Natural killer cell (primary cell): ENCODE measurements around the gene DISC1. TPM values are rescaled to one million over a fixed set of nuclear protein-coding genes. Genes with fewer than 3 reads are reported as not detected.

Source experiments
- ATAC-seq, 3 donors: fragments of 150-1000 bp in 2 of 3; fragments of 200-7000 bp in 1 of 3; cut with Tn5 transposase; 1 replicate in 1 of 3; 2 replicates in 2 of 3; pipeline ENCODE4 v1.10.0; 2021; ENCODE audit warnings: mild to moderate bottlenecking in 2 of 3, moderate library complexity in 2 of 3
- DNase-seq, 2 donors: peaks; one replicate each; pipeline versions ENCODE4 v3.0.0 to v3.0.0-alpha.2; 2013 to 2021; ENCODE audit warnings: mixed read lengths in 1 of 2
- H3K27ac ChIP-seq: one replicate; pipeline ENCODE4 v1.5.1; 2013; ENCODE audit warnings: mild to moderate bottlenecking, low read length
- H3K27me3 ChIP-seq: one replicate; pipeline ENCODE4 v1.6.1; 2013; ENCODE audit warnings: low read length; ENCODE audit not compliant: control insufficient read depth, insufficient read depth
- H3K36me3 ChIP-seq: one replicate; pipeline ENCODE4 v1.6.1; 2013; ENCODE audit warnings: low read length; ENCODE audit not compliant: control insufficient read depth, insufficient read depth
- H3K4me1 ChIP-seq: one replicate; pipeline ENCODE4 v1.6.1; 2013; ENCODE audit warnings: low read length; ENCODE audit not compliant: control insufficient read depth, insufficient read depth
- H3K4me3 ChIP-seq: one replicate; pipeline ENCODE4 v1.5.1; 2013; ENCODE audit warnings: low read length
- H3K9me3 ChIP-seq: one replicate; pipeline ENCODE4 v1.6.1; 2013; ENCODE audit warnings: low read length; ENCODE audit not compliant: control insufficient read depth, insufficient read depth
- H3K27ac Mint-ChIP-seq, 2 donors: one replicate each; pipeline ENCODE4 v1.8.0; 2022; ENCODE audit warnings: mild to moderate bottlenecking in 2 of 2, mixed read lengths in 2 of 2, moderate library complexity in 1 of 2
- H3K27me3 Mint-ChIP-seq, 2 donors: one replicate each; pipeline ENCODE4 v1.8.0; 2022; ENCODE audit warnings: low read depth in 2 of 2, mixed read lengths in 2 of 2
- H3K36me3 Mint-ChIP-seq: one replicate; pipeline ENCODE4 v1.8.0; 2022; ENCODE audit warnings: mixed read lengths
- H3K4me1 Mint-ChIP-seq, 2 donors: one replicate each; pipeline ENCODE4 v1.8.0; 2022; ENCODE audit warnings: mixed read lengths in 2 of 2
- H3K4me3 Mint-ChIP-seq: one replicate; pipeline ENCODE4 v1.8.0; 2022; ENCODE audit warnings: mild to moderate bottlenecking, moderate library complexity, mixed read lengths
- H3K9me3 Mint-ChIP-seq, 2 donors: one replicate each; pipeline ENCODE4 v1.8.0; 2022; ENCODE audit warnings: mixed read lengths in 2 of 2
- WGBS: methylation state at CpG from one replicate; pipeline ENCODE4 v1.1.7; 2013; ENCODE audit warnings: missing lambda C conversion rate; ENCODE audit not compliant: insufficient coverage; 5-methylcytosine and 5-hydroxymethylcytosine counted together
- intact Hi-C: fragments of 100-400 bp; cut with micrococcal nuclease; formaldehyde crosslinking; loops from one replicate; pipeline ENCODE4 v1.14.2; 2022
- total RNA-seq, 4 donors: library from RNA; stranded (reverse); fragments of 120-200 nt in 1 of 4; gene quantifications; one replicate each; pipeline versions ENCODE4 v1.2.3 to v1.2.4, GENCODE V29; 2013 to 2022
- TF ChIP-seq, protein P1 (sequence below): fragments of 200-600 bp; IDR thresholded peaks from one replicate; pipeline ENCODE4 v1.8.0; 2022; ENCODE audit warnings: antibody characterized with exemption

DISC1 gene
- total RNA-seq, 3 donors from 2014 or later (not counting 1 experiment from before 2014, with no cell fraction given) = 5.9 to 10.7 (median 9.7) TPM

DNA sequence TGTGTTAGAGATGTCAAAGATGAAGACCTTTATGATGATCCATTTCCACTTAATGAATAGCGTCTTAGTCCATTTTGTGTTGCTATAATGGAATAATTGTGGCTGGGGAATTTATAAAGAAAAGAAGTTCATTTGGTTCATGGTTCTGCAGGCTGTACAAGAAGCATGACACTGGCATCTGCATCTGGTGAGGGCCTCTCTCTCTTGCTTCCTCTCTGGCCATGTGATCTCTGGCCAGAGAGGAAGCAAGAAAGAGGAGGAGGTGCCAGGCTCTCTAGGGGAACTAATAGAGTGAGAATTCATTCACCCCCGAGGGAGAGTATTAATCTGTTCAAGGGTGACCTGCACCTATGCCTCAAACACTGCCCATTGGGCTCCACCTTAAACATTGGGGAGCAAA, 242.8 kb downstream of the DISC1 start:
- H3K9me3 Mint-ChIP-seq = no peaks in the 10 kb centered on the region
- DNase-seq = no peak
- no peaks in the 10 kb centered on the region for H3K9me3 ChIP-seq
- H3K4me1 Mint-ChIP-seq = peaks cover 45 to 51% of the 10 kb centered on the region in 2 donors
- H3K36me3 Mint-ChIP-seq = no peaks in the 10 kb centered on the region
- H3K36me3 ChIP-seq = no peaks in the 10 kb centered on the region
- H3K4me3 Mint-ChIP-seq = peak overlapping the region; percentile 40
- 58% methylated on average over 2 of the region's 2 CpGs for WGBS
- peak overlapping the region; percentile 0 to 69 for H3K27ac Mint-ChIP-seq
- H3K27ac ChIP-seq = no peak overlapping the region
- no peak overlapping the region for H3K4me3 ChIP-seq
- intact Hi-C loops = loop anchor here (5.0 to 10.0 kb wide), 5 partner anchors 48 to 1375 kb away; no protein-coding TSS in a partner anchor
- ATAC-seq = peak; percentile 38 to 57 (median 49)
- H3K4me1 ChIP-seq = peaks cover 21% of the 10 kb centered on the region
- no peaks in the 10 kb centered on the region for H3K27me3 ChIP-seq
- no peaks in the 10 kb centered on the region for H3K27me3 Mint-ChIP-seq
- TF ChIP-seq, protein P1, sequence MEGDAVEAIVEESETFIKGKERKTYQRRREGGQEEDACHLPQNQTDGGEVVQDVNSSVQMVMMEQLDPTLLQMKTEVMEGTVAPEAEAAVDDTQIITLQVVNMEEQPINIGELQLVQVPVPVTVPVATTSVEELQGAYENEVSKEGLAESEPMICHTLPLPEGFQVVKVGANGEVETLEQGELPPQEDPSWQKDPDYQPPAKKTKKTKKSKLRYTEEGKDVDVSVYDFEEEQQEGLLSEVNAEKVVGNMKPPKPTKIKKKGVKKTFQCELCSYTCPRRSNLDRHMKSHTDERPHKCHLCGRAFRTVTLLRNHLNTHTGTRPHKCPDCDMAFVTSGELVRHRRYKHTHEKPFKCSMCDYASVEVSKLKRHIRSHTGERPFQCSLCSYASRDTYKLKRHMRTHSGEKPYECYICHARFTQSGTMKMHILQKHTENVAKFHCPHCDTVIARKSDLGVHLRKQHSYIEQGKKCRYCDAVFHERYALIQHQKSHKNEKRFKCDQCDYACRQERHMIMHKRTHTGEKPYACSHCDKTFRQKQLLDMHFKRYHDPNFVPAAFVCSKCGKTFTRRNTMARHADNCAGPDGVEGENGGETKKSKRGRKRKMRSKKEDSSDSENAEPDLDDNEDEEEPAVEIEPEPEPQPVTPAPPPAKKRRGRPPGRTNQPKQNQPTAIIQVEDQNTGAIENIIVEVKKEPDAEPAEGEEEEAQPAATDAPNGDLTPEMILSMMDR = no peak

DNA sequence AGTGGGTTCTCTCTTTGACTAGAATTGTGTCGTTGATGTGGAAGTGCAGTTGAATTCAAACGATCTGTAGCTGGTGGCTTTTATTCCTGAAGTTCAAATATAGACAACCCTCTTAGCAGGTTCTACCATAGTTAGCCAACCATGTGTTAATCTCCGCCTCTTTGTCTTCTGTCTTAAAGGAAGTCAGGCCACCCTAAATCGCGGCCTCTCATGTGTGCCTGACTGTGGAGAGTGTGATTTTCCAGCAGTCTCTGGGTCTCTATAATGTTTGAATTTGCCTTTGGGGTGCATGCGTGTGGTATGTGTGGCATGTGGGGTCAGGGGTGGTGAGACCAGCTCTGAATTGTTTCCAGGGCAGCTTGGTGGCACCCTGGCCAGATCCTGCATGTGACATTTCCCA, 244.9 kb downstream of the DISC1 start:
- no peak for DNase-seq
- WGBS = 79% methylated on average over 6 of the region's 6 CpGs
- no peaks in the 10 kb centered on the region for H3K27me3 Mint-ChIP-seq
- peaks cover 4% of the 10 kb centered on the region in 2 donors for H3K9me3 Mint-ChIP-seq
- peak overlapping the region; percentile 65 to 84 for H3K27ac Mint-ChIP-seq
- peak; percentile 24 to 68 (median 60) for ATAC-seq
- H3K4me1 Mint-ChIP-seq = peaks cover 45 to 50% of the 10 kb centered on the region in 2 donors
- TF ChIP-seq, protein P1 = no peak
- H3K4me3 Mint-ChIP-seq = peak overlapping the region; percentile 35
- H3K36me3 ChIP-seq = no peaks in the 10 kb centered on the region
- no peak overlapping the region for H3K4me3 ChIP-seq
- H3K4me1 ChIP-seq = peaks cover 21% of the 10 kb centered on the region
- H3K27ac ChIP-seq = peak overlapping the region; percentile 14
- peaks cover 9% of the 10 kb centered on the region for H3K9me3 ChIP-seq
- H3K36me3 Mint-ChIP-seq = peaks cover 7% of the 10 kb centered on the region
- intact Hi-C loops = no loop called here
- H3K27me3 ChIP-seq = no peaks in the 10 kb centered on the region

DNA sequence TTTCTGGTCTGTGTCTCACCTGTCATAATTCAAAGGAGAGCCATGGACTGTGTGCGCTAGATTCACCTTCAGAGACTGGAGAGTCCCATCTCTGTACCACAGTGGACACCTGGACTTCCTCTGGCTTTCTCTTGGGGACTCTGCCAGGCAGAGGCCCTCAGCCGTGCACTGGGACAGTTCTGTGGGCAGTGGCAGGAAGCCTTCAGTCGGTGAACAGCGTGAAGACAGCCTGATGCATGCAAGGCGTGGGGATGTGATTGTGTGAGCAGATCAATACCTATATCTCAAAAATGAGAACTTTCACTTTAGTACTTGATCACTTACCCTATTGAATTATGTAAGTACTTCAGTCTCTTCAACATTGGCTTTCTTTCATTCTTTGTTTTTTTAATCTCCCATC, 245.3 kb downstream of the DISC1 start:
- Histone ChIP-seq H3K27me3 (no peaks in the 10 kb centered on the region), H3K4me3 (no peak overlapping the region), H3K4me1 (peaks cover 21% of the 10 kb centered on the region), H3K9me3 (peaks cover 12% of the 10 kb centered on the region), H3K27ac (peak overlapping the region; percentile 14), H3K36me3 (no peaks in the 10 kb centered on the region)
- TF ChIP-seq, protein P1 = no peak
- Mint-ChIP-seq H3K27me3 (no peaks in the 10 kb centered on the region), H3K36me3 (peaks cover 9% of the 10 kb centered on the region), H3K27ac (peak overlapping the region; percentile 65 to 84), H3K4me1 (peaks cover 41 to 46% of the 10 kb centered on the region in 2 donors), H3K4me3 (peak overlapping the region; percentile 35), H3K9me3 (peaks cover 4% of the 10 kb centered on the region in 2 donors)
- intact Hi-C loops = no loop called here
- ATAC-seq = peak; percentile 41 to 71 (median 47)
- peak in 1 of 2 donors; percentile 19 for DNase-seq
- 47% methylated on average over 4 of the region's 5 CpGs for WGBS

DNA sequence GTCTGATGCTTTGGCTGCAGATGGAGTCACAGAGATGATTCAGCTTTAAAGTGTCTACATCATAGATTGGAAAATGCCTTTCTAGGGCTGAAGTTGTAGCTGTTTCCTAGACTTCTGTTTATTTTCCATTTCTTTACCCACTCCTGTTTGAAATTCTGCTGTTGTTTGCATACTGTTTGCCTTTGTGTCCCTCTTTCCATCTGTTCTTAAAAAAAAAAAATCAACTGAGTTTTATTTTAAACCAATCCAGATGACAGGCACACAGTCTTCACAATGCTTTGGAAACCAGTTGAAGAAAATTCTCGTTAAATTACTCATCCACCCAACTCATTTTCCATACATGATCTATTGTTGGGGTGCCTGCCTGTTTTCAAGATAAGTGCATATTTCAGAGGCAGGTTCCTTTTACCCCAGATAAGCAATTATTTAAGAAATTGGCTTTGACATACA, 245.9 kb downstream of the DISC1 start:
- Mint-ChIP-seq H3K4me1 (peaks cover 39 to 43% of the 10 kb centered on the region in 2 donors), H3K27me3 (no peaks in the 10 kb centered on the region), H3K9me3 (peaks cover 4% of the 10 kb centered on the region in 2 donors), H3K36me3 (peaks cover 9% of the 10 kb centered on the region), H3K4me3 (peak overlapping the region; percentile 35), H3K27ac (peak overlapping the region; percentile 65 to 84)
- Histone ChIP-seq H3K4me3 (no peak overlapping the region), H3K27me3 (no peaks in the 10 kb centered on the region), H3K4me1 (peaks cover 21% of the 10 kb centered on the region), H3K27ac (no peak overlapping the region), H3K36me3 (no peaks in the 10 kb centered on the region), H3K9me3 (peaks cover 12% of the 10 kb centered on the region)
- TF ChIP-seq, protein P1 = no peak
- ATAC-seq = no peak
- WGBS = 100% methylated on average over 1 of the region's 1 CpG
- intact Hi-C loops = no loop called here
- no peak for DNase-seq
